NCI-H774 (cell line): Measurements from ENCODE around the gene KAZN.

ENCODE experiments used
- DNase-seq: peaks from one replicate; lab custom pipeline; 2025; lab: John Stamatoyannopoulos, UW

Gene KAZN

DNA sequence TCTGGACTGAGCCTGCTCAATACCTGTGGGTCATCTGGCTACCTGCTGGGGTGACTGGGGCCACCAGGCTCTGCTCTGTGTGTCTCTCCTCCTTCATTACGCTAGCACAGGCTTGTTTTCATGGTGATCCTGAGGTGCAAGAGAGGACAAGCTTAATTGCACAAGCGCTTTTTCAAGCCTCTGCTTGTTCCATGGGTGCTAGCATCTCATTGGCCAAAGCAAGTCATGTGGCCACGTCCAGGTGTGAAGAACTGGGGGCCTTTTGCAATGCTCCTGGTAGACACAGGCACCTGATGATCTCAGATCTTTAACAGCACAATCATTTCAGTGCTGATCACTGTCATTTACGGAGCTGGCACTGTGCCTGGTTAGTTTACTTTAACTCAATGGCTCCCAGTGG, 114.6 kb downstream of the KAZN start:
- DNase-seq, result no peak

DNA sequence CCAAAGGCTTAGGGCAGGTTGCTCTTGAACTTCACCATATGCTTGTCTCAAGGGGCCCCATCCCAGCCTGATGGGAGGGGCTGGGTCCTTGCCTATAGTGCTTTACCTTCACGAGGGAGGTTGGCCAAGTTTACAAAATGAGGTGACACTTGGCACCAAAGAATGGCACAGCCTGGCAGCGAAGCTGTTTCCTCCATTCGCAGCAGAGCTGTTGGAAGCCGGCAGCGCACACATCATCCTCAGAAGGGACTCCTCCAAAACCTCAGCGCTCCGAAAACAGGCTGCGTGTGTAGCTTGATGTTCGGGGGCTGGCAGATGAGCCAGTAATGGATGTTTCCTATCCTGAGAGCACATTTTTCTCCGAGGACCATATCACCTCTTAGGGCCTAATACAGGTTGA, 116.8 kb downstream of the KAZN start:
- no peak for DNase-seq

DNA sequence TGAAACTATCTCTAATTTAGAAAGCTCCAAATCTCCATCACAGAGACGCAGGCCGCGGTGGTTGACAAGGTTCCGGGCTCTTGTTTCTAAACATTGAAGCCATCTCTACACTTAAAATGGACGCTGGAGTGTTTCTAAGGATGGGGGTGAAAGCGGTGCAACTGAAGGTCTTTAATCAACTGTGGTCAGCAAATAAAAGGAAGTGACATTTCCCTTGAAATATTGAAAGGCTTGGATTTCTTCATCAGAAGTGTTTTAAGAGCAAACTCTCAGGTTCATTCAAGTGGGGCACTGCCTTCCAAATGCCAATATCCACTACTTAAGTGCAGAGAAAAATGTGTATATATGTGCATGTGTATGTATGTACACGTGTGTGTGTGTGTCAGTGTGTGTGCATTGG, 117.3 kb downstream of the KAZN start:
- DNase-seq, result no peak

DNA sequence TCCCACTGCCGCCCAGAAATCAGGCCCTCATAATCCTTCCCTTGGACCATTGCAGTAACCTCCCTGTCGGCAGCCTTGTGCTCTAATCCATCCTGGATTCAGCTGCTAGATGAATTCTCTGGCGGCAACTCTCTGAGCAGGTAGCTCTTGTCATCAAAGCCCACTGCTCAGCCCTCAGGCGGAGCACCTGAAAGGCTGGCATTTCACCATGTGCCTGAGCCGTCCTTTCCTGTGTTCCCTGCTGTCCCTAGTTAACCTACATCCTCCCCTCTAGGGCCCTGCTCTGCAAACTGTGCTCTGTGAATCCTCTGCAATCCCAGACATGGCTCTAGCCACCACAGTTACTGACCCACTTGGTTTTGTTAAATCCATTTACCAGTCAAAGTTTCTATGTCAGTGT, 118.0 kb downstream of the KAZN start:
- no peak for DNase-seq

DNA sequence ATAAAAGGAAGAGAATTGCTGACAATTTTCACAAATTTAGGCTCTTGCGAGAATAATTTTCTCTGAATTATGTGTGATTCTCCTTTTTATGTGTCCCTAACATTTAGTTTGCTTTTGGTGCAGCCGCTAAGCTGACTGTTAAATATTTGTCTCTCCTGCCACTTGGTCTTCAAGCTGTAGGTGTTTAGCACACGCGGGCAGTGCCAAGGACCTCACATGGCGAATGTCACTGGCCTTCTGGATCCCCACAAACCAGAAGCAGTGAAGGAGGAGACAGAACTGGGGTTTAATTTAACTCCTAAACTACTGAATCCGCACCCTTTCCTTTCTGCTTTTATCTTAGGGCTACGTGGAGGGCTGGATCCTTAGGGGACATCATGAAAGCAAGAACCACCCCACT, 120.0 kb downstream of the KAZN start:
- no peak for DNase-seq

DNA sequence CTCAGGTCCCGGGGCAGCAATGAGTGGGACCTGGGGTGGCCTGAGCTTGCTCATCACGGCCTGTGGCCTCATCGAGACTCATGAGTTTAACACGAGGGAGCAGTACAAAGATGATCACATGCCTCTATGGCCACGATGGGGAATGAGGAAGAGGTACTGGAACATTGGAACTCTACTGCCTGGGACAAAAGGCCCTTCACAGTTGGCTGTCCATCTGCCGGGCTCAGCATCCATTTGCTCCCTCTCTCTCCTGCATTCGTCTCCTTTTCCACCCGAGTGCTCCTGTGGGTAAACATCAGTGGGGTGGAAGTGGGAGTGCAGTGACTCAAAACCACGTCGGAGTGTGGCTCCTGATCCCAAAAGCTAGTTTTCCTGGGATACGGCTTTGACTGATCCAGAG, 124.9 kb downstream of the KAZN start:
- DNase-seq, result no peak

DNA sequence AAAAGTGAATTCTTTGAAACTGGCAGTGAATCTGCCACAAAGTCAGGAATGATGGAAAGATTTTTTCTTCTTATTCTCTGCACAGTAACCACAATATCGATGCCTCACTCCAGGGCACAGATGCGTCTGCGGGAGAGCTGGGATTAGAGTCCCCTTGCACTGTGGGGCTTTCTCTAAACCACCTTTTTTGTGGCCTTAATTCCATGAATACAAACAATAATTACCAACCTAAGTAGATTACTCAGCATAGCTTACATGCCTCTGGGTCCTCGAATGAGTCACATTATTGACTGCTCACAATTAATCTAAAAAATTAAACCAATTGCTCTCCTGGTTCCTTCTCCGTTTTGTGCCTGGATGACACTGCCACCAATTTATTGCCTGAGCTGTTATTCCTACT, 125.8 kb downstream of the KAZN start:
- DNase-seq, result no peak

DNA sequence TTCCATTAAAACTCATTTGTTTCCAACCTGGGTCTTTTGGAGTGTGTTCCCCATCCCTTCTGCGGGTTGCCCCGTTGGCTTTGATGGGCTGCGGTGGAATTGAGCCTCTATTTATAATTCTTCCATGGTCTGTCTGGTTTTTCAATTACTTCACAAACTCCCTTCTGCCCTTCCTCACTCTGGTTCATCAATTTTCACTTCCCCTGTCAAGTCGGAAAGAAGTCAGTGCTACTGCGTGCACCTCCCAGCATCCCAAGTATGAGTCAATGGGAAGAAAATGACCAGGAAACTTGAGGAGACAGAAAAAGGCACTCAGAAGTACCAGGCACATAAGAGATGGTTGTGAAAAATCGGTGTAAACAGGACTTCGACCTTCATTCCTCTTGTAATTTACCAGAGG, 126.2 kb downstream of the KAZN start:
- no peak for DNase-seq

DNA sequence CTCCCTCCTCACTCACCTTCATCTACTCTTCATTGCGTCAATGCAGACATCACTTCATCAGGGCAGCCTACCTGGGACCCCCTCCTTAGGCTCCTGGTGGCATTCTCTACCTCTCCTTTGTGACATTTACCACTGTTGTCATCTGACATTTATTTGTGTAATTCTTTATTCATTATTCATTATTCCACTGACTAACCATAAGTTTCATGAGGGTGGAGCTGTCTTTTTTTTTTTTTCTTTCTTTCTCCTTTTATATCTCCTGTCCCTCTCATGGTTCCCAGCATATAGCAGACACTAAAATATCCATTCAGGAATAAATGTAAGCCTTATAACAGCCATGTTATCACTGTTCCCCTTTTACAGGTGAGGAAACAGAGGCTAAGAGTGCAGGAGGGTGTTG, 126.8 kb downstream of the KAZN start:
- DNase-seq, result no peak

DNA sequence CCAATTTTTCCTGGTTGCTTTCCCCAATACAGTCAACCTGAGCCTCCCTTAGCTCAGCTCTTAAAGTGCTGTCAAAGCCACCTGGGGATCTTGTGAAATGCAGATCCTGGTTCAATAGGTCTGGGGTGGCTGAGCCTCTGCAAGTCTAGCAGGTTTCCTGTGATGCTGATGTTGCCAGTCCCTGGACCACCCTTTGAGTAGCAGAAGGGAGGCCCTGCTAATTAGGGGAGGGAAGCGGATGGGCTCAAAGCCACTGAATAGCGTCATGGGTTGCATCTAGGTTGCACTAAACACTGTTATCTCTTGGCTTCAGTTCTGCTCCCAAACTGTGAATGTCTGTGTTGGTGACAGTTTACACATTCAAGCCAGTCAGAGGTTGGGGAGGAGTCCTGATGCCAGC, 127.2 kb downstream of the KAZN start:
- DNase-seq, result no peak

DNA sequence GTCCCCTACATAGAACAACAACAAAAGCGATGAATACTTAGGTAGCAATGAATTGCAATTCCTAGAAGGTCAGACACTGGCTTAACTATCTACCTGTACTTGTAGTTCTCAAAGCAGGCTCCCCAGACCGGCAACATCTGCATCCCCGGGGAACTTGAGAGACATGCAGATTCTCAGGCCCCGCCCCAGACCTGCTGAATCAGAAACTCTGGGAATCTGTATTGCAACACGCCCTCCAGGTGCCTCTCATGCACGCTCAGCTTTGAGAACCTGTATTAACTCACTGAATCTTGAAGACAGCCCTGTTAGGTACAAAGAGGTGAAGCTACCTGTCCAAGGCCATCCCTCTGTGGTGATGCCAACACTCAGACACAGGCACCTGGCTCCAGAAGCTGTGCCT, 128.1 kb downstream of the KAZN start:
- no peak for DNase-seq

DNA sequence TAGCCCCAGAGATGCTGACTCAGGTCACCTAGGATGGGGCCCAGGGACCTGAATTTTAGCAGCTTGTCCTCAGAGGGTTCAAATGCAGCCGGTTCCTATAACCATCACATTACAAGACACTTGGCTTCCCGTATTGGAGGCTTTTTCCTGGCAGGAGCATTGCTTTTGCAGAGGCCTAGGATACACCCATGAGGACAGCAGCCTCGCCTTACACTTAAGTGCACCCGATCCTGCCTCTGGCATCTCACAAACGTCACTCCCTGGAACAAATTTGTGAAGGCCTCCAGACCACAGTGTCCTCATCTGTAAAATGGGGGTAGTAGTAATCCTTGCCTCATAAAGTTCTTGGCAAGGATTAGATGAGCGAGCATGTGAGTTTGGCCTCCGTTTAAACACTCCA, 130.0 kb downstream of the KAZN start:
- no peak for DNase-seq

DNA sequence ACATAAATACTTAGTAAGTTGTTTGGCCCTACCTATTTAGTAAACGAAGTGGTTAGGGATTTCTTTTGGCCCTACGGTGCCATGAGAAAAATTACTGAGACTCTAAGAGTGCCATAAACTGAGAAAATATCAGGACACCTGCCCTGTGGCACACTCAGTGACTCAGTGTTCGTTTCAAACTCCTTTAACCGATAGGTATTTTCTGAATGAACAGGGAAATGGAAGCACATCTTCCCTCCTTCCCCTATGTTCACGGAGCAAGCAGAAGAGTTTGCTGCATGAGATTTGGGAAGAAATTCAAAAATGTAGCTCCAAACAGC, 134.2 kb downstream of the KAZN start:
- DNase-seq, result no peak

DNA sequence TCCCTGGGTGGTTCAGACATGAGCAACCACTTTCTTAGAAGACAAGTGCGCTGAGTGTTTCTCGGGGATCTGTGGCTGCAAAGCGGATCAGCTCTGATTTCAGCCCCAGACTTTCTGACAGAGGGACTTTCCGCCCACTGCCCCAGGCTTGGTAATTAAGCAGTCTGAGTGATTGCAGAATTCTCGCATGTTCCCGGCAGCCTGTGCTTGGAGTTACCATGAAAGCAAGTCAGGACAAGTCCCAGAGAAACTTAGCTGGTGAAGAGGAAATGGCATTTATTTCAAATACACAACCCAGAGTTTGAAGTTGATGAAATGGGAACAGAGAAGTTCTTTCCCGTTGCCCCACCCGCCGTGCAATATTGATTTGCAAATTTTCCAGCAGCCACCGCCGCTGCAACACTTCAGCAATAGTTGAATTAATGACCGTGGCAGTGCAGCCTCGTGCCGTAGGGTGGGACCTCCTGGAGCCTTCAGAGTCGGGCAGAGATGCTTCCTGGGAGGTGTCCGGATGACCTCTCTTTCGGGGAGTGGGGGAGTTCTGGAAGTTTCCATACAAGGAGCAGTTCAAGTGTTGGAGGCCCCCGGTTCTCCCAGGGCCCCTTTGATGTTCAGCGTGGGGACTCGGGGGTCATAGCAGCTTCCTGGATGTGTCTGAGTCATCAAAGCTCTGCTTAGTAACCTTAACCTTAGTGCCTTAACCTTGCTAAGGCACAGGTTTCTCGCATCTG, 134.7 kb downstream of the KAZN start:
- no peak for DNase-seq

DNA sequence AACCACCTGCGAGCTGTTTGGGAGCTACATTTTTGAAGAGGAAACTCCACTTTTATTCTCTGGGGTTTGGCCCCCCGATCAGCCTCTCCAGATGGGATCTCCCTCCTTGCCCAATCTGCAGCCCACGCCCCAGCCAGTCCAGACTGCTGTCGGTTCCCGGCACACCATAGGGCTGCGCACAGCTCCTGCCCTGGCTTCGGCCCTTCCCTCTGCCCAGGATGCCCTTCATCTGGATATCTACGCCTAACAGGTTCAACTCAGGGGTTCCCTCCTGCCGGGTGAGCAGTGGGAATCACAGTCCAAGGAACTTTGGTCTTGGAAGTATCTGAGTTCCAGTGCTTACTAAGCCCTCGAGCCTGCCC, 135.3 kb downstream of the KAZN start:
- no peak for DNase-seq

DNA sequence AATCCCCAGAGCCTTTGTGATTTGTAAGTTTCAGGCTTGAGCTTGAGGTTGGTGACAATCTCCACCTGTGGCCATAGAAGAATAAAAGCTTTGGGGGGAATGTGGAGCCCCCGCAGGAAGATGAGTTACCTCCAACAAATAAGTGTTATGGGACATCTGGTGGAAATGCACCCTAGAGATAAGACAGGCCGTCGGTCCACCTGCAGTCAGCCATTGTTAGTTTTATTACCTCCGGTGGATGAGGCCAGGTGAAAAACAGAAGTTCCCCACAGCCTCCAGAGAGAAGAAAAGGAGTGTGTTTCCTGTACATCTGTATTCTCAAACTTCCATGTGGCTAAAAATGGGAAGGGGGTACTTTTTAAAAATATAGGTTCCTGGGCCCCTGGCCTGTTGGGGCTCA, 137.4 kb downstream of the KAZN start:
- DNase-seq, result no peak

DNA sequence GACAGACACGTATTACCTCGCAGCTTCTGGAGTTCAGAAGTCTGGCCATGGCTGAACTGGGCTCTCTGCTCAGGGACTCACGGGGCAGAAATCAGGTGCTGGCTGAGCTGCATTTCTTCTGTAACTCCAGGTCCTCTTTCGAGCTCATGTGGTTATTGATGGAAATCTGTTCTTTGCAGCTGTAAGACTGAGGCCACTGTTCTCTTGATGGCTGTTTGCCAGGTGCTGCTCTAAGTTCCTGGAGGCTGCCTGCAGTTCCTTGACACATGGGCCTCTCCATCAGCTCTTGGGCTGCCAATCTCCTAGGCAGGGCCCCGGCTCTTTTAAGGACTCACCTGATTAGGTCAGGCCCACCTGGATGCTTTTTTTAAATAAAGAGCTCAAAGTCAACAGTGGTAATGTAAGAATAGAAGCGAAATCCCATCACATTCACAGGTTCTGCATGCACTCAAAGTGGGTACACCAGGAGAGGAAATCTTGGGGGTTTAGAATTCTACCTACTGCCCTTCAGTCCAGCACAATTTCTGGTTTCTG, 139.1 kb downstream of the KAZN start:
- no peak for DNase-seq

DNA sequence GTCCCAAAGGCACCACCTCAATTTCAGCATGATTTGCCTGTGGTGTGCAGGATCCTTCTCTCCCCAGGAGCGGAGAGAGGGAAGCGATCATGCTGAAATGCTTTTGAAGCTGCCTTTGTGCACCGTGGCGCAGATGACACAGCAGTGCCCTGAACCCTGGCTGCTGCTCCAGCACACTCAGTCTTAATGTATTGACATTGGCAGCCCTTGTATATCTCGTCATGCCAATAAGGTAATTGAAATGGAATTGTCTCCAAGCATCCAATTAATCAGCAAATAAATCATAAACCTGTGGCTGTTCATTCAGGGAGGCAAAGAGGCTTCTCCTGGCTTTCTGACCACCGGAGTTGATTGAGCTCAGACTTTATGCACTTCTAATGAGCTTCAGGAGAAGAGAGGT, 139.8 kb downstream of the KAZN start:
- DNase-seq, result peak; percentile 27

DNA sequence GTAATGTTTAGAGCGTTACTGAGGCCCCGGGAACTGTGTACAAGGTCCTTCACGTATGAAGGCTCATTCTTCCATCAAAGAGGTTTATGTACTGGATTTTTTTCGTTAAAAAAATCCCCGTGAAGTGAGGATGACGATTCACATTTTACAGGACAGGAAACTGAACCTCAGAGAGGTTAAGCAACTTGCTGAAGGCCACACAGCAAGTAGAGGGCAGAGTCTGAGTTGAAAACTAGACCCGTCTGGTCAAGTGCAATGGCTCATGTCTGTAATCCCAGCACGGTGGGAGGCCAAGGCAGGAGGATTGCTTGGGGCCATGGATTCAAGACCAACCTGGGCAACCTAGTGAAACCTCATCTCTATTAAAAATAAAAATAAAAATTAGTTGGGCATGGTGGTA, 140.2 kb downstream of the KAZN start:
- DNase-seq, result no peak

DNA sequence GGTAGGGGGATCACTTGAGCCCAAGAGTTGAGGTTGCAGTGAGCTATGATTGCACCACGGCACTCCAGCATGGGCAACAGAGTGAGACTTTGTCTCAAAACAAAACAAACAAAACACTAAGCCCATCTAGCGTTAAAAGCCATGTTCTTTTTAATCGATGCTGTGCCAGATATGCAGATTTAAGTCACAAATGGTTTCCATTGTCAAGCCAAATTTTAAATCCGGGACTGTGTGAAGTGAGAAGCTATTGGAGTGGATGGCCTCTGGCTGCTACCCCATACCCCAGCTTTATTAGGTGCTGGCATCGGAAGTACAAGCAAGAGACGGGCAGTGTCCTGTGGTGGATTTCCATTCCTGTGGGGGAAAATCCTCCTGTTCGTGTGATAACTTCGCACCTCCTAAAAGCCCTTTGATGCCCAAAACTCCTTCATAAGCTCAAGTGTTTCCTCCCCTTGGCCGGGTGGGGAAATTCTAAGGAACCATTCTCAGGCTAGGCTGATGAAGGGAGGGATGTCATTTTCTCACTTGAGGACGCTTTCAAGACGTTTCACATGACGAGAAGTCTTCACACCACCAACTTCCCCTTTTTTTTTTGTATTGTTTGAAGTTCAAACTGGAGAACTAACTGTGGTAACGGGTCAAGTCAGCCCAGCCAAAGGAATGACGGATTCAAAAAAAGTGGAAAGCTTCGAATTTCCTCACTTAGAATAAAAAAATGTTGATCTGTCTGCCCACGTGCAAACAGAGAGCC, 140.8 kb downstream of the KAZN start:
- DNase-seq, result no peak

DNA sequence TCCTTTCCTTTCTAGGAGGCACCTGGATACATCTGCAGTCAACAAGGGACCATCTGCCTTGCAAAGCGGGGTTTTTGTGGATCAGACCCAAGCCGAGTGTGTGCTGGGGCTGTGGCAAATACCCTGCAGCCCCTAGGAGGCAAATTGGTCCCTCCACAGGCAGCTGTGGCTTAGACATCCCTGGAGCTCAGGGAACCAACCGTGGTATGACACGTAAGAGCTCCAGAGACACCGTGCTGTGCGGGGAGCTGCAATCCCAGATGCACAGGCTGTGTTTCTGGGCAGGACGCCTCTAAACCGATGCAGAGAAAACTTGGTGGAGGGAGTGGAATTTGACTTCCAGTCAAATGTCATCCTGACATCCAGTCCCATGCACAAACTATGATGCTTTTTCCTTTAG, 141.5 kb downstream of the KAZN start:
- DNase-seq, result no peak

DNA sequence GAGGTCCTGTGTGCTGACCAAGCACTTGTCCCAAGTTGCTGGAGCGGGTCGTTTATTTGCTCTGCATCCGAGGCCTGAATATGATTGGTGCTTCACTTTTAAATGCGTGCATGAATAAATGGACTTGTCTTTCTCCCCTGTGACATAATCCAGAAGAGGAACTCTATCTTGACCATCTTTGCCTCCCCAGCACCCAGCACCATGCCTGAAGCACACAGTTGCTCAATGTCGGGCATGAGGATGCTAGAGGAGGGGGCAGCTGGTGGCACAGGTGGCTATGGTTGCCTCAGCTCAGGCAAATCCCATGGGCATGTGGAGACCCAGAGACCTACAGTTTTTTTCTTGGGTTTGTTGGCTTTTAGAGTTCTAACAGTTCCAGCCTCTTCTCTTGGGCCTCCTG, 142.6 kb downstream of the KAZN start:
- no peak for DNase-seq

DNA sequence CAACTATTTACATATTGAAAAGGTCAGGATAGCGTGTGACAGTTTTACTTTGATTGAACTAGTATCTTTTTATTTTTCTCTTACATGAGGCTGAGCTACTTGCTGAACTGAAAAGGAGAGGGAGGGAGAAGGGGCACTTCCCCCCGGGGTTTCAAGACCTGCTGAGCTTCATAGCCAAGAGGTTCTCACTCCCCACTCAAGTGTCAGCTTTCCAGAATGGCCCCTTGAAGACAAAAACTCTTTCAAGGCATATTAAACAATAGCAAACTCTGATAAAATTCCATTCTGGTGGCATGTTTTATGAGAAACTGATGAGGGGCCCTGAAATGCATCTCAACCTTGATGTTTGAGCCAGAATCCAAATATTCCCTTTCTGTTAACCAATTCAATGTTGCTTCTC, 143.0 kb downstream of the KAZN start:
- no peak for DNase-seq
